ENCODE data around the gene ADGRG6.

ADGRG6 gene

DNA sequence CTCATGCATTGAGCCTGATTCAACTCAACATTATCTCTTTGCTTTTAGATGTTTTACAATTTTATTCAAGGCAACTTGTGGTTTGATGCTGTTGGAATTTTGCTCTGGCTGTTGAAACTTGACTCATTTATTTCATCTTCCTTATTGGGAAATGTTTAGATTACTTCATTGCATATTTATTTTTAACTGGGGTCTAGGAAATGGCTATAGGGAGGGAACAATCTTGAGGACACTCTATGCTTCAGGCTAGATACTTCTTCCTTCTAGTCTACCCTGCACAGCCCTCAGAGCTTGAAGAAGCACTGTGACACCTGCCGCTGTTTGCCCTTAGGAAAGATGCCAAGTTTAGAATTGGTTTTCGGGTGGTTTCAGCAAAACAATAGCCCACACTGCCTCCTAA, 183.4 kb downstream of the ADGRG6 start:
- no peak for DNase-seq (ENCODE audit: low read depth in 2 of 2)

DNA sequence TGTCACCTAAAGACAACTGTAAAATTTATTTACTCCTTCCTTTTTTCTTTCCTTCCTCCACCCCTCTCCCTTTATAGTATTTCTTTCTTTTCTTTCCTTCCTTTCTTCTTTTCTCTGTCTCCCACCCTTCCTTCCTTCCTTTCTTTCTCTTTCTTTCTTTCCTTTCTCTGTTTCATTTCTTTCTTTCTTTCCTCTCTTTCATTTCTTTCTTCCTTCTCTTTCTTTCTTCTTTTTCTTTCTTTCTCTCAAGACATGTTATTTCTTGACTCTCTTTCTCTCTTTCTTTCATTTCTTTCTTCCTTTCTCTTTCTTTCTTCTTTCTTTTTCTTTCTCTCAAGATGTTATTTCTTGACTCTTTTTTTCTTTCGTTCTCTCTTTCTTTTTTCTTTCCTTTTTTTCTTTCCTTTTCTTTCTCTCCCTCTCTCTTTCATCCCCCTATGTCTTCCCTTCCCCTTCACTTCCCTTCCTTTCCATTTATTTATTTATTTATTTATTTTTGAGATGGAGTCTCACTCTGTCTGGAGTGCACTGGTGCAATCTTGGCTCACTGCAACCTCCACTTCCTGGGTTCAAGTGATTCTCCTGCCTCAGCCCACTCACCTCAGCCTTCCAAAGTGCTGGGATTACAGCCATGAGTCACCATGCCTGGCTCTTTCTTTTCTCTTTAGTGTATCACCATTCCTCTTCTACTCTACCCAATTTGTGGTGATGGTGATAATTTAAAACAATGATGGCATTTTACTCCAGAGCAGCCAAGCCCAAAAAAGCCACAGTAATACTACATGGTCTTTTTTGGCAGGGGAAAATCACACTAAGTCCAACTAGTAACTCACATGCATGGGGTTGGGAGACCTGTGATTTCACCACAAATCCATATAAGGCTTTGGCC, 188.2 kb downstream of the ADGRG6 start:
- DNase-seq (ENCODE audit: low read depth in 2 of 2) = no peak
